ENCODE data around the gene ZNF177.

The ZNF177 gene

DNA sequence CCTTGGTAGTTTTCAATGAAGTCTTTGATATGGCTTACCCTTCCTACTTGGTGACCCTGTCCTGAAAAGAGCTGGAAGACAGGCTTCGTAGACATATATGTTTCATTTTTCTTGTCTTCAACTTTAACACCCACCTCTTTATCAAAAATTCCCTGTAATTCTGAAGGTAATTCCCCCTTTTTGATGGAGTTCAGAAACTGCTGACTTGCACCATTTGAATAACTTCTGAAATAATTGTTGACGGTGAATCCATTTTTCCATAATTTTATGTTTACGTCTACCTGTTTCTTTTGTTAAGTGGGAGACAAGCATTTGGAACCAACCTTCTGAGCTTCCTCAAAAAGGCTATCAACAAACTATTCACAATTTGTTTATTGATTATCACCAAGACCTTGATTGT, 14.6 kb upstream of the ZNF177 start:
- Histone ChIP-seq H3K27ac (ENCODE audit: poor library complexity, severe bottlenecking) (no peak overlapping the region), H3K4me3 (ENCODE audit: severe bottlenecking) (no peak overlapping the region), H3K27me3 (ENCODE audit: insufficient read depth, poor library complexity, severe bottlenecking) (no peaks in the 10 kb centered on the region), H3K36me3 (ENCODE audit: low read depth) (no peaks in the 10 kb centered on the region), H3K4me1 (ENCODE audit: insufficient read depth, poor library complexity, severe bottlenecking) (no peaks in the 10 kb centered on the region), H3K9me3 (ENCODE audit: severe bottlenecking) (peaks cover 11% of the 10 kb centered on the region)
- ATAC-seq (ENCODE audit: low read depth) (no peak), DNase-seq (ENCODE audit: low spot score) (no peak)
- TF ChIP-seq, protein P1, sequence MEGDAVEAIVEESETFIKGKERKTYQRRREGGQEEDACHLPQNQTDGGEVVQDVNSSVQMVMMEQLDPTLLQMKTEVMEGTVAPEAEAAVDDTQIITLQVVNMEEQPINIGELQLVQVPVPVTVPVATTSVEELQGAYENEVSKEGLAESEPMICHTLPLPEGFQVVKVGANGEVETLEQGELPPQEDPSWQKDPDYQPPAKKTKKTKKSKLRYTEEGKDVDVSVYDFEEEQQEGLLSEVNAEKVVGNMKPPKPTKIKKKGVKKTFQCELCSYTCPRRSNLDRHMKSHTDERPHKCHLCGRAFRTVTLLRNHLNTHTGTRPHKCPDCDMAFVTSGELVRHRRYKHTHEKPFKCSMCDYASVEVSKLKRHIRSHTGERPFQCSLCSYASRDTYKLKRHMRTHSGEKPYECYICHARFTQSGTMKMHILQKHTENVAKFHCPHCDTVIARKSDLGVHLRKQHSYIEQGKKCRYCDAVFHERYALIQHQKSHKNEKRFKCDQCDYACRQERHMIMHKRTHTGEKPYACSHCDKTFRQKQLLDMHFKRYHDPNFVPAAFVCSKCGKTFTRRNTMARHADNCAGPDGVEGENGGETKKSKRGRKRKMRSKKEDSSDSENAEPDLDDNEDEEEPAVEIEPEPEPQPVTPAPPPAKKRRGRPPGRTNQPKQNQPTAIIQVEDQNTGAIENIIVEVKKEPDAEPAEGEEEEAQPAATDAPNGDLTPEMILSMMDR (IDR thresholded peaks at IDR 0.05; ENCODE audit: poor library complexity, severe bottlenecking), result no peak

GRCh38 chr19:9348671-9349070, 14.1 kb upstream of the ZNF177 start:
- Histone ChIP-seq H3K27me3 (ENCODE audit: insufficient read depth, poor library complexity, severe bottlenecking) (no peaks in the 10 kb centered on the region), H3K9me3 (ENCODE audit: severe bottlenecking) (peaks cover 9% of the 10 kb centered on the region), H3K4me1 (ENCODE audit: insufficient read depth, poor library complexity, severe bottlenecking) (no peaks in the 10 kb centered on the region), H3K36me3 (ENCODE audit: low read depth) (no peaks in the 10 kb centered on the region), H3K4me3 (ENCODE audit: severe bottlenecking) (no peak overlapping the region), H3K27ac (ENCODE audit: poor library complexity, severe bottlenecking) (no peak overlapping the region)
- TF ChIP-seq, protein P1 (IDR thresholded peaks at IDR 0.05; ENCODE audit: poor library complexity, severe bottlenecking), result no peak
- DNase-seq (ENCODE audit: low spot score) (no peak), ATAC-seq (ENCODE audit: low read depth) (no peak)

- H3K36me3 ChIP-seq (ENCODE audit: low read depth), result no peaks in the 10 kb centered on the region
- DNase-seq (ENCODE audit: low spot score), result no peak
- H3K27me3 ChIP-seq (ENCODE audit: insufficient read depth, poor library complexity, severe bottlenecking), result no peaks in the 10 kb centered on the region
- H3K4me3 ChIP-seq (ENCODE audit: severe bottlenecking), result no peak overlapping the region
- H3K27ac ChIP-seq (ENCODE audit: poor library complexity, severe bottlenecking), result no peak overlapping the region
- H3K9me3 ChIP-seq (ENCODE audit: severe bottlenecking), result peaks cover 2% of the 10 kb centered on the region
- H3K4me1 ChIP-seq (ENCODE audit: insufficient read depth, poor library complexity, severe bottlenecking), result no peaks in the 10 kb centered on the region
- no peak for ATAC-seq (ENCODE audit: low read depth)
- TF ChIP-seq, protein P1 (IDR thresholded peaks at IDR 0.05; ENCODE audit: poor library complexity, severe bottlenecking), result no peak
These were observed 10.3 kb upstream of the ZNF177 start for GRCh38 chr19:9352505-9352904.

GRCh38 chr19:9353011-9353410, 9.8 kb upstream of the ZNF177 start:
- TF ChIP-seq, protein P1 (IDR thresholded peaks at IDR 0.05; ENCODE audit: poor library complexity, severe bottlenecking), result no peak
- ATAC-seq (ENCODE audit: low read depth), result no peak
- Histone ChIP-seq H3K36me3 (ENCODE audit: low read depth) (no peaks in the 10 kb centered on the region), H3K9me3 (ENCODE audit: severe bottlenecking) (peaks cover 2% of the 10 kb centered on the region), H3K27me3 (ENCODE audit: insufficient read depth, poor library complexity, severe bottlenecking) (no peaks in the 10 kb centered on the region), H3K4me1 (ENCODE audit: insufficient read depth, poor library complexity, severe bottlenecking) (no peaks in the 10 kb centered on the region), H3K27ac (ENCODE audit: poor library complexity, severe bottlenecking) (no peak overlapping the region), H3K4me3 (ENCODE audit: severe bottlenecking) (no peak overlapping the region)
- no peak for DNase-seq (ENCODE audit: low spot score)

DNA sequence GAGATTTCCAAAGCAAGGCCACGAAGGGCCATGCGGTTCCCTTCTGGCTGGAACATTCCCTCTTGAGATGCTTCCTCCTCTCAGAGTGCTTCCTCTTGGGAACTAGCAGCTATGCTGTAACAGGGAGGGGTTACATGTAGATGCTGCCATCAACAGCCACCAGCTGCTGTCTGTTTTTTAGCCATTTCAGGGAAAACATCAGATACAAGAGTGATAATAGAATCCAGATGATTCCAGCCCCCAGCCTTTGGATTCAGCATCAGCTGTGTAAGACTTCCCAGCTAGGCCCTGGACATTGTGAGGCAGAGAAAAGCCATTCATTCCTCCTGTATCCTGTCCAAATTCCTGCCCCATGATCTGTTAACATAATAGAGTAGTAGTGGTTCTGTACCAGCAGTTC, 8.2 kb upstream of the ZNF177 start:
- ATAC-seq (ENCODE audit: low read depth), result no peak
- no peaks in the 10 kb centered on the region for H3K36me3 ChIP-seq (ENCODE audit: low read depth)
- H3K27me3 ChIP-seq (ENCODE audit: insufficient read depth, poor library complexity, severe bottlenecking), result no peaks in the 10 kb centered on the region
- DNase-seq (ENCODE audit: low spot score), result no peak
- no peaks in the 10 kb centered on the region for H3K9me3 ChIP-seq (ENCODE audit: severe bottlenecking)
- no peak overlapping the region for H3K4me3 ChIP-seq (ENCODE audit: severe bottlenecking)
- H3K4me1 ChIP-seq (ENCODE audit: insufficient read depth, poor library complexity, severe bottlenecking), result no peaks in the 10 kb centered on the region
- TF ChIP-seq, protein P1 (IDR thresholded peaks at IDR 0.05; ENCODE audit: poor library complexity, severe bottlenecking), result no peak
- no peak overlapping the region for H3K27ac ChIP-seq (ENCODE audit: poor library complexity, severe bottlenecking)
